ENCODE results near the gene FOXP1.

DNA sequence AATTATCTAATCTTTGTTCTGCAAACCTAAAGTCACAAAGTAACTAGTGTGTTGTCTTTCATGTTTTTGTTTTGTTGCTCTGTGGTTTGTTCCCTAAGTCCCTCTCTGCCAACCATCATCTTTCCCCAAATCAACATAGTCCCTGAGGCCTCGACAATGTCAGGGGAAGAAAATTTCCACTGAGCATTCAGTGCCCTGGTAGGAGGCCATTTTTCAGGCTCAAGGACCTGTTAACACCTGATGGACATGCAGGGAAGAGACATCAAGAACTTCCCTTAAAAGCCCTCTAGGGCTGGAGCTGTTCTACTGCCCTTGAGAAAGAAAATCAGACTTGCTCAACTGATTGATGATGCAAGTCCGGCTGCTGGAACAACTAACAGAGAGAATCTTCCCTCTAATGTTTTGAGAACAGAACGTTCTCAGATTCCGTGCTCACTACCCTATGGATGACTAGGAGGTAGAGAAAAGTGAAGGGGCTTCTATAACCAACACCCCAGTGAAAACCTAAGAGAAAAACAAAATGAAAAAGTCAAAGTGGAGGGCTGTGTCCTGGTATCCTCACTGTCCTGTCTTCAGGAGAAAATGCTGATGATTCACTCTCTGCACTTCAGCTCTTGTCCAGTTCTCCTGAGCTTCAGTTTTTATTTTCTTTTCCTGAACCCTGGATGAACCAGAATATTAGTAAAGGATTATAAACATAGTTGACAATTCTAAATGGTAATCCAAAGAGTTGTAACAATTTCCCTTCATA lies 373.1 kb downstream of the FOXP1 start:
- no peak for TF ChIP-seq POLR2A (IDR thresholded peaks at IDR 0.05)
- no peak for TF ChIP-seq CTCF (IDR thresholded peaks at IDR 0.05)
